ENCODE measurements around the gene RHOF. TPM values are rescaled to one million over a fixed set of nuclear protein-coding genes. Genes with fewer than 3 reads are reported as not detected.

Gene RHOF
- total and polyA plus RNA-seq, 2 of the 13 experiments (the other 11 are each of a cell fraction or from before 2014, with no cell fraction given) = 14.6 to 32.2 TPM

DNA sequence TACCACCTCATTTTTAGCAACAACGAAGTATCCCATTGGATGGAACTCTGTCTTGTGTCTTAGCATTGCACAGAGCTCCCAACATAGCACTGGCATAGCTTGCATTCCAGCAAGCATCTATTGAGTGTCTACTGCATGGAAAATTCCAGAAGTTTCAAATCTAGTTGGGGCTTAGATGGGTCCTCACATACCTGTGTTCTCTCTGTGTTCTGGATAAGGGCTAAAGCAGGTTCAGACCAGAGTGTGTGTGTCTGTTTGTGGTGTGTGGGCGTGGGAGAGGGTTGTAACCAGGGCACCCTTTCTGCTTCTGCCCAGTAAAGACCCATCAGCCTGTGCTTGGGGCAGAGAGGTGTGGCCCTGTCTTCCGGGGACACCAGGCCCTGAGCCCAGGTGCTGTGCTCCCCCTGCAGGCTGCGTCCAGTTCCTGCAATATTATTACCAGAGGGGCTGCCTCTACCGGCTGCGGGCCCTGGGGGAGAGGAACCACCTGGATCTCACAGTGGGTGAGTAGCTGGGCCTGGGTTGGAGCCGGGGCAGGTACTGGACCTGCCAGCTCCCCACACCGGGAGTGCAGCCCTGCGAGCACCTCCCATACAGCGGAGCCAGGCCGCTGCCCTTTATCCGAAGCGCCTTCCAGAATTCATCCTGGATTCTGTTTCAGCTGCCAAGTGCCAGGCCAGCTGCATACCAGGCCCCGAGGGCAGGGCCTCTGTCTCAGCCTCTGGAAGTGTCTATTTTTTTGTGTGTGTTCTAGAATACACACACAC is 20.3 kb downstream of the RHOF start (continued):
- TF ChIP-seq MEF2D (CRISPR knock-in tag; IDR thresholded peaks at IDR 0.05) (peak; percentile 45; the same call in 1 of the 2 replicates), ZNF350 (CRISPR knock-in tag; IDR thresholded peaks at IDR 0.05; ENCODE audit: borderline replicate concordance, low read depth) (no peak), ZNF597 (CRISPR knock-in tag; IDR thresholded peaks at IDR 0.05) (no peak), ZNF839 (CRISPR knock-in tag; IDR thresholded peaks at IDR 0.05; ENCODE audit: borderline replicate concordance) (no peak), DBP (CRISPR knock-in tag; IDR thresholded peaks at IDR 0.05; ENCODE audit: not compliant biosample characterization) (no peak), MTA3 (CRISPR knock-in tag; IDR thresholded peaks at IDR 0.05) (no peak), ZNF773 (CRISPR knock-in tag; IDR thresholded peaks at IDR 0.05; ENCODE audit: borderline replicate concordance) (no peak), SCMH1 (CRISPR knock-in tag; IDR thresholded peaks at IDR 0.05; ENCODE audit: borderline replicate concordance) (no peak), ZNF562 (CRISPR knock-in tag; IDR thresholded peaks at IDR 0.05; ENCODE audit: borderline replicate concordance) (no peak), MAZ (IDR thresholded peaks at IDR 0.05; ENCODE audit: borderline replicate concordance, low read depth, low read length) (no peak), MAZ (CRISPR knock-in tag; IDR thresholded peaks at IDR 0.05; ENCODE audit: low read depth) (peak; percentile 16; the same call in 1 of the 2 replicates), RFXAP (CRISPR knock-in tag; IDR thresholded peaks at IDR 0.05; ENCODE audit: borderline replicate concordance) (no peak), TAF1 (CRISPR knock-in tag; IDR thresholded peaks at IDR 0.05) (no peak), ZNF224 (CRISPR knock-in tag; IDR thresholded peaks at IDR 0.05) (no peak), ZNF746 (CRISPR knock-in tag; IDR thresholded peaks at IDR 0.05) (no peak), NFE2L1 (CRISPR knock-in tag; IDR thresholded peaks at IDR 0.05; ENCODE audit: borderline replicate concordance) (no peak), ZNF354B (CRISPR knock-in tag; IDR thresholded peaks at IDR 0.05) (no peak), ZEB1 (IDR thresholded peaks at IDR 0.05; ENCODE audit: insufficient replicate concordance, low read depth) (no peak), NFRKB (IDR thresholded peaks at IDR 0.05) (no peak), MED13 (CRISPR knock-in tag; IDR thresholded peaks at IDR 0.05) (no peak), ZBTB7B (CRISPR knock-in tag; IDR thresholded peaks at IDR 0.05) (peak; percentile 67; the same call in 1 of the 2 replicates), NFKBIZ (CRISPR knock-in tag; IDR thresholded peaks at IDR 0.05) (no peak), SRSF1 (optimal IDR thresholded peaks at IDR 0.05; ENCODE audit: low read depth, low read length) (no peak), ZNF432 (CRISPR knock-in tag; IDR thresholded peaks at IDR 0.05; ENCODE audit: borderline replicate concordance) (no peak)
- TF ChIP-seq, protein P1, sequence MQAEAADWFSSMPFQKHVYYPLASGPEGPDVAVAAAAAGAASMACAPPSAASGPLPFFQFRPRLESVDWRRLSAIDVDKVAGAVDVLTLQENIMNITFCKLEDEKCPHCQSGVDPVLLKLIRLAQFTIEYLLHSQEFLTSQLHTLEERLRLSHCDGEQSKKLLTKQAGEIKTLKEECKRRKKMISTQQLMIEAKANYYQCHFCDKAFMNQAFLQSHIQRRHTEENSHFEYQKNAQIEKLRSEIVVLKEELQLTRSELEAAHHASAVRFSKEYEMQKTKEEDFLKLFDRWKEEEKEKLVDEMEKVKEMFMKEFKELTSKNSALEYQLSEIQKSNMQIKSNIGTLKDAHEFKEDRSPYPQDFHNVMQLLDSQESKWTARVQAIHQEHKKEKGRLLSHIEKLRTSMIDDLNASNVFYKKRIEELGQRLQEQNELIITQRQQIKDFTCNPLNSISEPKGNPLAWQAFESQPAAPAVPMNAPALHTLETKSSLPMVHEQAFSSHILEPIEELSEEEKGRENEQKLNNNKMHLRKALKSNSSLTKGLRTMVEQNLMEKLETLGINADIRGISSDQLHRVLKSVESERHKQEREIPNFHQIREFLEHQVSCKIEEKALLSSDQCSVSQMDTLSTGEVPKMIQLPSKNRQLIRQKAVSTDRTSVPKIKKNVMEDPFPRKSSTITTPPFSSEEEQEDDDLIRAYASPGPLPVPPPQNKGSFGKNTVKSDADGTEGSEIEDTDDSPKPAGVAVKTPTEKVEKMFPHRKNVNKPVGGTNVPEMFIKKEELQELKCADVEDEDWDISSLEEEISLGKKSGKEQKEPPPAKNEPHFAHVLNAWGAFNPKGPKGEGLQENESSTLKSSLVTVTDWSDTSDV (CRISPR knock-in tag; IDR thresholded peaks at IDR 0.05) = no peak
- TF ChIP-seq, protein P2, sequence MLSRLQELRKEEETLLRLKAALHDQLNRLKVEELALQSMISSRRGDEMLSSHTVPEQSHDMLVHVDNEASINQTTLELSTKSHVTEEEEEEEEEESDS (CRISPR knock-in tag; IDR thresholded peaks at IDR 0.05; ENCODE audit: borderline replicate concordance) = no peak
- TF ChIP-seq, protein P3, sequence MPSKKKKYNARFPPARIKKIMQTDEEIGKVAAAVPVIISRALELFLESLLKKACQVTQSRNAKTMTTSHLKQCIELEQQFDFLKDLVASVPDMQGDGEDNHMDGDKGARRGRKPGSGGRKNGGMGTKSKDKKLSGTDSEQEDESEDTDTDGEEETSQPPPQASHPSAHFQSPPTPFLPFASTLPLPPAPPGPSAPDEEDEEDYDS (CRISPR knock-in tag; IDR thresholded peaks at IDR 0.05) = no peak

All from HepG2 (cell line).